ENCODE data around the gene C7orf57. TPM values are rescaled to one million over a fixed set of nuclear protein-coding genes. Genes with fewer than 3 reads are reported as not detected.
A peak's percentile ranks its signal among the peaks of the same experiment; 100 is the strongest.

Gene C7orf57
- total RNA-seq (2021), result 0.39 to 0.90 TPM (median 0.60 TPM) in 3 replicates
- Bru-seq, nascent RNA, result percentile 28 among the genes with signal in this experiment
- long read RNA-seq, experiment 1, partial matches to known transcripts, result 0 of 1 reads
- long read RNA-seq, experiment 1, other reads (novel, unspliced or antisense), result 1 of 1 reads
- long read RNA-seq, experiment 2, result 0 reads
- long read RNA-seq, experiment 3, partial matches to known transcripts, result 0 of 1 reads
- long read RNA-seq, experiment 3, other reads (novel, unspliced or antisense), result 1 of 1 reads

- CTCF ChIA-PET, result interaction anchor here (0.5 kb wide), 1 partner anchor 54 kb away, joined by 4 read pairs; no protein-coding TSS in a partner anchor
- no peak within 1 kb of the TSS for H3K27ac Mint-ChIP-seq
Observed at GRCh38 chr7:48035301-48035966, at the start of gene C7orf57. Gene C7orf57 (plus strand): TSS chr7:48035543. CDS start chr7:48036309, 766 bp downstream.

GRCh38 chr7:47988496-47989386 is 46.6 kb upstream of the C7orf57 start:
- CTCF ChIA-PET, result interaction anchor here (0.9 to 1.7 kb wide), 11 partner anchors 9 to 185 kb away, joined by 3 to 6 read pairs (median 3); partner anchors contain the start of genes HUS1 and UPP1
- H3K9me3 Mint-ChIP-seq, result peaks cover 7% of the 10 kb centered on the region
- peaks cover 4% of the 10 kb centered on the region; the same call in 1 of the 2 replicates for H3K36me3 Mint-ChIP-seq
- peaks cover 38% of the 10 kb centered on the region for H3K4me1 Mint-ChIP-seq
- ATAC-seq (peak; percentile 55), DNase-seq (ENCODE audit: low spot score) (no peak)
- H3K4me3 Mint-ChIP-seq, result peak overlapping the region; percentile 1; the same call in 1 of the 2 replicates
- POLR2A ChIA-PET, result no interaction called here
- peak overlapping the region; percentile 67; the same call in 1 of the 2 replicates for H3K27ac Mint-ChIP-seq
- no peaks in the 10 kb centered on the region for H3K27me3 Mint-ChIP-seq (ENCODE audit: low read depth)
- TF ChIP-seq AFF4 (CRISPR knock-in tag; IDR thresholded peaks at IDR 0.05; ENCODE audit: borderline replicate concordance), result no peak
- TF ChIP-seq ZSCAN18 (CRISPR knock-in tag; IDR thresholded peaks at IDR 0.05), result no peak
- TF ChIP-seq SP1 (CRISPR knock-in tag; conservative IDR thresholded peaks at IDR 0.05), result no peak
- TF ChIP-seq PRDM15 (CRISPR knock-in tag; IDR thresholded peaks at IDR 0.05), result no peak
- TF ChIP-seq TEAD4 (CRISPR knock-in tag; IDR thresholded peaks at IDR 0.05), result no peak

More at GRCh38 chr7:48035301-48035966, at the start of gene C7orf57:
- DNase-seq (ENCODE audit: low spot score) (peak; percentile 94), ATAC-seq (peak; percentile 95)
- POLR2A ChIA-PET, result interaction anchor here (1.6 kb wide), 1 partner anchor 54 kb away, joined by 7 read pairs; the partner anchor contains the start of gene UPP1
- H3K36me3 Mint-ChIP-seq, result no peaks in the 10 kb centered on the region
- H3K4me1 Mint-ChIP-seq, result peaks cover 38% of the 10 kb centered on the region
- H3K4me3 Mint-ChIP-seq, result peak within 1 kb of the TSS; percentile 83
- peaks cover 51% of the 10 kb centered on the region for H3K27me3 Mint-ChIP-seq (ENCODE audit: low read depth)
- TF ChIP-seq ETV6 (CRISPR knock-in tag; IDR thresholded peaks at IDR 0.05) (peak; percentile 19; the same call in 1 of the 2 replicates), E2F5 (CRISPR knock-in tag; IDR thresholded peaks at IDR 0.05) (peak; percentile 64; the same call in 1 of the 2 replicates), ARID4B (CRISPR knock-in tag; IDR thresholded peaks at IDR 0.05; ENCODE audit: borderline replicate concordance) (peak; percentile 59; the same call in 1 of the 2 replicates), NFYB (CRISPR knock-in tag; conservative IDR thresholded peaks at IDR 0.05; ENCODE audit: low read depth) (peak; percentile 98), FOXK1 (CRISPR knock-in tag; IDR thresholded peaks at IDR 0.05) (peak; percentile 96), NR1H2 (CRISPR knock-in tag; IDR thresholded peaks at IDR 0.05) (no peak), OVOL2 (CRISPR knock-in tag; IDR thresholded peaks at IDR 0.05; ENCODE audit: borderline replicate concordance) (no peak), ZNF121 (CRISPR knock-in tag; IDR thresholded peaks at IDR 0.05) (0 out of 2 replicates have a peak, but pooled peaks have one; percentile 36)
- H3K9me3 Mint-ChIP-seq, result no peaks in the 10 kb centered on the region

Data from WTC11 (cell line).